Stomach (tissue), 4 donors: ENCODE measurements around the gene S100A8.

Experiments
- POLR2A ChIP-seq, 4 donors: fragments of 450-650 bp; IDR thresholded peaks; one replicate each; pipeline ENCODE4 v1.6.1; 2016; ENCODE audit warnings: antibody characterized with exemption in 4 of 4, control low read depth in 2 of 4, mild to moderate bottlenecking in 1 of 4, moderate library complexity in 1 of 4
- TF ChIP-seq, protein P1 (sequence below), 7 experiments: fragments of 450-650 bp in 4 of 7; fragments of 200-600 bp in 3 of 7; sonication (generic) in 3 of 7; IDR thresholded peaks; one replicate each; pipeline ENCODE4 v1.5.1; 2016 to 2019; ENCODE audit warnings: antibody characterized with exemption in 7 of 7, control low read depth in 2 of 7, mild to moderate bottlenecking in 1 of 7

DNA sequence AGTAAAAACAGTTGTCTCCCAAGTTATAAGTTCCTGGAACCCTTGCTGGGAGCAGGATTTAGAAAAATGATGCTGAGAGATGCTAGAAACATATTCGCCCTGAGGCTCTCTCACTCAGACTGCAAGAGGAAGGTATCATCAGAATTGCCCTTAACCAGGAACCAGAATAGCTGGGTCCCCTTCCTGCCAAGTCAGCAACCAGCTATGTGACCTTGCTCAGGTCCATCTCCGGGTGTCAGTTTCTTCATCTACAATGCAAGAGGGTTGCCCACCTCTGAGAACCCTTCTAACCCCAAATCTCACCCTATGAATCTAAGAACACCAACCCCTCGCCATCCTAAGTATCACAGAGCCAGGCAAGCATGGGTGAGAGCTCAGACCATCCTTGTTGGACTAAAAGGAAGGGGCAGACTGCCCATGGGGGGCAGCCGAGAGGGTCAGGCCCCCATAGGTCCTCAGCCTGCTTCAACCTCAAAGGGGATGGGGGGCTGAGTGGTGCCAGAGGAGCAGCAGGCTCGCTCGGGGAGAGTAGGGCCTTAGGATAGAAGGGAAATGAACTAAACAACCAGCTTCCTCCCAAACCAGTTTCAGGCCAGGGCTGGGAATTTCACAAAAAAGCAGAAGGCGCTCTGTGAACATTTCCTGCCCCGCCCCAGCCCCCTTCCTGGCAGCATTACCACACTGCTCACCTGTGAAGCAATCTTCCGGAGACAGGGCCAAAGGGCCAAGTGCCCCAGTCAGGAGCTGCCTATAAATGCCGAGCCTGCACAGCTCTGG, 33.6 kb downstream of the S100A8 start:
- TF ChIP-seq, protein P1, sequence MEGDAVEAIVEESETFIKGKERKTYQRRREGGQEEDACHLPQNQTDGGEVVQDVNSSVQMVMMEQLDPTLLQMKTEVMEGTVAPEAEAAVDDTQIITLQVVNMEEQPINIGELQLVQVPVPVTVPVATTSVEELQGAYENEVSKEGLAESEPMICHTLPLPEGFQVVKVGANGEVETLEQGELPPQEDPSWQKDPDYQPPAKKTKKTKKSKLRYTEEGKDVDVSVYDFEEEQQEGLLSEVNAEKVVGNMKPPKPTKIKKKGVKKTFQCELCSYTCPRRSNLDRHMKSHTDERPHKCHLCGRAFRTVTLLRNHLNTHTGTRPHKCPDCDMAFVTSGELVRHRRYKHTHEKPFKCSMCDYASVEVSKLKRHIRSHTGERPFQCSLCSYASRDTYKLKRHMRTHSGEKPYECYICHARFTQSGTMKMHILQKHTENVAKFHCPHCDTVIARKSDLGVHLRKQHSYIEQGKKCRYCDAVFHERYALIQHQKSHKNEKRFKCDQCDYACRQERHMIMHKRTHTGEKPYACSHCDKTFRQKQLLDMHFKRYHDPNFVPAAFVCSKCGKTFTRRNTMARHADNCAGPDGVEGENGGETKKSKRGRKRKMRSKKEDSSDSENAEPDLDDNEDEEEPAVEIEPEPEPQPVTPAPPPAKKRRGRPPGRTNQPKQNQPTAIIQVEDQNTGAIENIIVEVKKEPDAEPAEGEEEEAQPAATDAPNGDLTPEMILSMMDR (IDR thresholded peaks at IDR 0.05): no peak
- TF ChIP-seq POLR2A (IDR thresholded peaks at IDR 0.05): no peak
